Osteocyte (in vitro differentiated cells): ENCODE data around the gene GAA. TPM values are rescaled to one million over a fixed set of nuclear protein-coding genes. Genes with fewer than 3 reads are reported as not detected.

Experiments used
- DNase-seq: peaks from one replicate; pipeline ENCODE4 v3.0.0; 2021; ENCODE audit warnings: mixed read lengths; ENCODE audit not compliant: unreplicated experiment; ENCODE audit errors: extremely low spot score
- H3K27ac Mint-ChIP-seq: one replicate; pipeline ENCODE4 v1.8.0; 2021; ENCODE audit warnings: mild to moderate bottlenecking, mixed read lengths; ENCODE audit not compliant: unreplicated experiment
- H3K27me3 Mint-ChIP-seq: one replicate; pipeline ENCODE4 v1.8.0; 2021; ENCODE audit warnings: mixed read lengths; ENCODE audit not compliant: unreplicated experiment
- H3K36me3 Mint-ChIP-seq: one replicate; pipeline ENCODE4 v1.8.0; 2021; ENCODE audit warnings: mixed read lengths; ENCODE audit not compliant: unreplicated experiment
- H3K4me1 Mint-ChIP-seq: one replicate; pipeline ENCODE4 v1.8.0; 2021; ENCODE audit warnings: mixed read lengths; ENCODE audit not compliant: unreplicated experiment
- H3K4me3 Mint-ChIP-seq: one replicate; pipeline ENCODE4 v1.8.0; 2021; ENCODE audit warnings: mild to moderate bottlenecking, moderate library complexity, mixed read lengths; ENCODE audit not compliant: unreplicated experiment
- H3K9me3 Mint-ChIP-seq: one replicate; pipeline ENCODE4 v1.8.0; 2021; ENCODE audit warnings: mixed read lengths; ENCODE audit not compliant: unreplicated experiment
- CTCF ChIP-seq: fragments of 200-600 bp; sonication (generic); IDR thresholded peaks from 2 replicates; pipeline ENCODE4 v1.5.0; 2021; ENCODE audit warnings: antibody characterized with exemption, mild to moderate bottlenecking, moderate library complexity
- total RNA-seq: library from RNA; stranded (reverse); gene quantifications from 2 replicates; pipeline ENCODE4 v1.2.1, GENCODE V29; 2021

The GAA gene
- total RNA-seq, 1 donor from 2014 or later = 64.7 TPM

- H3K4me3 Mint-ChIP-seq = no peak overlapping the region
- no peaks in the 10 kb centered on the region for H3K36me3 Mint-ChIP-seq
- H3K27ac Mint-ChIP-seq = no peak overlapping the region
- peaks cover 16% of the 10 kb centered on the region for H3K4me1 Mint-ChIP-seq
- no peaks in the 10 kb centered on the region for H3K9me3 Mint-ChIP-seq
- no peaks in the 10 kb centered on the region for H3K27me3 Mint-ChIP-seq
- no peak for TF ChIP-seq CTCF
- DNase-seq = no peak
Observed at GRCh38 chr17:80106176-80106575, 4.8 kb downstream of the GAA start.

- Mint-ChIP-seq H3K4me3 (no peak overlapping the region), H3K36me3 (no peaks in the 10 kb centered on the region), H3K4me1 (peaks cover 16% of the 10 kb centered on the region), H3K27me3 (no peaks in the 10 kb centered on the region), H3K9me3 (no peaks in the 10 kb centered on the region), H3K27ac (no peak overlapping the region)
- DNase-seq = no peak
- TF ChIP-seq CTCF = no peak
Observed at GRCh38 chr17:80106751-80107150, 5.4 kb downstream of the GAA start.

- Mint-ChIP-seq H3K9me3 (no peaks in the 10 kb centered on the region), H3K4me1 (peaks cover 10% of the 10 kb centered on the region), H3K27ac (no peak overlapping the region), H3K36me3 (no peaks in the 10 kb centered on the region), H3K4me3 (no peak overlapping the region), H3K27me3 (no peaks in the 10 kb centered on the region)
- TF ChIP-seq CTCF = no peak
- no peak for DNase-seq
Observed at GRCh38 chr17:80107231-80108021, 6.0 kb downstream of the GAA start.

GRCh38 chr17:80108036-80108971, 6.9 kb downstream of the GAA start:
- peaks cover 4% of the 10 kb centered on the region for H3K4me1 Mint-ChIP-seq
- H3K27ac Mint-ChIP-seq = no peak overlapping the region
- no peaks in the 10 kb centered on the region for H3K36me3 Mint-ChIP-seq
- no peaks in the 10 kb centered on the region for H3K9me3 Mint-ChIP-seq
- no peak for TF ChIP-seq CTCF
- DNase-seq = no peak
- H3K4me3 Mint-ChIP-seq = no peak overlapping the region
- no peaks in the 10 kb centered on the region for H3K27me3 Mint-ChIP-seq

GRCh38 chr17:80109066-80109660, 7.8 kb downstream of the GAA start:
- no peak for DNase-seq
- peaks cover 3% of the 10 kb centered on the region for H3K4me1 Mint-ChIP-seq
- no peak overlapping the region for H3K4me3 Mint-ChIP-seq
- no peak overlapping the region for H3K27ac Mint-ChIP-seq
- H3K36me3 Mint-ChIP-seq = no peaks in the 10 kb centered on the region
- H3K27me3 Mint-ChIP-seq = no peaks in the 10 kb centered on the region
- H3K9me3 Mint-ChIP-seq = no peaks in the 10 kb centered on the region
- TF ChIP-seq CTCF = no peak
